ENCODE results near the gene MED31.
"Not testable (repeated sequence)": the region's sequence is repeated elsewhere in the genome, so short reads cannot be mapped to it uniquely, and the experiment has no call there.

MED31 gene

GRCh38 chr17:6651354-6651918, at the start of gene MED31, which contains the start of gene C17orf100:
Gene MED31, minus strand, starts transcription at chr17:6651605. Its CDS starts 77 bp downstream, at chr17:6651528.
Gene C17orf100, plus strand, starts transcription at chr17:6651762. Its CDS starts 152 bp downstream, at chr17:6651914.
- peak; percentile 97 for DNase-seq

GRCh38 chr17:6700948-6701307, 49.5 kb upstream of the MED31 start:
- no peak for DNase-seq

DNA sequence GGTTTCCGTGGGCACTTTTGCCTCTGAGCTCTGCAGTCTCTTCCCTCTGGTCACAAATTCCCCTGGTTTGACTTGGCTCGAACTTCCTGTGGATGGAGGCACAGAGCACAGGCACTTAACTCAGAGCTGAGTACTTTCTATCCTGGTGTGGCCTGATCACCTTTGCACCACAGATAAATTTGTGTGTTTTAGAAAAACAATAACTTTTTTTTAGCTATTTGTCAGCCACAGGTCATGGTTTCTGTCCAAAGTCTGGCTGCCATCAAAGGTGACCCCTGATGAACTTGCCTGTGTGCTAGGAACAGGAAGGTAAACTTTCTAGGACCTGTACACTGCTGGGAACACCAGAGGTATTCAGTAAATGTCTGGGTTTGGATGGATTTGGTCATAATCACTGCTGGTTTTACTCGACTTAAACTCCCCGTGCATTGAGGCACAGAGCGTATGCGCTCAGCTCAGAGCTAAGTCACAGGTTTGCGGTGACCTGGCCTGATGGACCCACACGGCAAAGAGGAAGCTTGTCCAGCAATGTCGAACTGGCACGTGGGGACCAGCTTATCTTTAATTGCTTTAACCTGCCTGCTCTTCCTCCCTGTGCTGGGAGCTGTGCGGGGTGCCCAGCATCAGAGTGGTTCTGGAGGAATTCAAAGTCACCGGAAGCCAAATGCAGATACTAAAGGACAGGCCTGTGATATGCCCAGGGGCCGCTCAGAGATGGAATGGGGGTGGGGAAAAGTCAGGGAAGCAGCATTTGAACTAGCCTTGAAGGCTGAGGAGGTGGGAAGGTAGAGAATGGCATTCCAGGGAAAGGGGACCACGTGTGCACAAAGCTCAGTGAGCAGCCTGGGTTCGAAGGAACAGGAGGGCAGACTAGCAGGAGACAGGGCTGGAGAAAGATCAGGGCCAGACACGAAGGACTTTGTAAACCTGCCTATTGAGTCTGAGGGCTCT, 48.9 kb upstream of the MED31 start:
- DNase-seq, result no peak

GRCh38 chr17:6698004-6698403, 46.6 kb upstream of the MED31 start:
- no peak for DNase-seq

GRCh38 chr17:6696906-6697305, 45.5 kb upstream of the MED31 start:
- no peak for DNase-seq

GRCh38 chr17:6695565-6695964, 44.2 kb upstream of the MED31 start:
- DNase-seq, result no peak

DNA sequence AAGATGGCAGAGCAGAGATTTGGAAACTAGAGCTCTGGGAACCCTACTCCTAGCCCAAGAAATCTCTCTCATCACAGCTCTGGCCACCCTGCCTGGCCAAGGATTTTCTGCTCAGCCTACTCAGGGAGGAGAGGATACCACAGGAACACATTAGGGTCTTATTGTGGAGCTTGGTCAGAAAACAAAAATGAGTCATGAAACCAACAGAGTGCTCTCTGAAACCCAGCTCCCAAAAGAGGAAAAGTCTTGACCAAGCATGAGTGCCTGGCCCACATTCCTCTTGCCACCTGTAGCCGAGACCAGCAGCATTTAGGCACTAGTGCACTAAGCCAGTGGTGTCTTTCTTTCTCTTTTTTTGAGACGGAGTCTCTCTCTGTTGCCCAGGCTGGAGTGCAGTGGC, 43.6 kb upstream of the MED31 start:
- DNase-seq, result no peak

DNA sequence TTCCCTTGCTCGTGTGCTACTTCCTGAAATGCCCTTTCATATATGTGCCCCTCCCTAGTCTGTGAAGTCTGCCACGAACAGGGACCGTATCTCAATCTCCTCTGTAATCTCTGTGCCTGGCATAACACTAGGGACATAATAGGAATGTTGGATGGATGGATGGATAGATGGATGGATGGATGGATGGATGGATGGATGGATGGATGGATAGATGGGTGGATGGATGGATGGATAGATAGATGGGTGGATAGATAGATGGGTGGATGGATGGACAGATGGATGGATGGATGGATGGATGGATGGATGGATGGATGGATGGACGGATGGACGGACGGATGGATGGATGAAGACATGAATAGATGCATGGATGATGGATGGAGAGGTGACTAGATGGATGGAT, 40.6 kb upstream of the MED31 start:
- DNase-seq, result not testable (repeated sequence)

GRCh38 chr17:6691546-6691945, 40.1 kb upstream of the MED31 start:
- no peak for DNase-seq

DNA sequence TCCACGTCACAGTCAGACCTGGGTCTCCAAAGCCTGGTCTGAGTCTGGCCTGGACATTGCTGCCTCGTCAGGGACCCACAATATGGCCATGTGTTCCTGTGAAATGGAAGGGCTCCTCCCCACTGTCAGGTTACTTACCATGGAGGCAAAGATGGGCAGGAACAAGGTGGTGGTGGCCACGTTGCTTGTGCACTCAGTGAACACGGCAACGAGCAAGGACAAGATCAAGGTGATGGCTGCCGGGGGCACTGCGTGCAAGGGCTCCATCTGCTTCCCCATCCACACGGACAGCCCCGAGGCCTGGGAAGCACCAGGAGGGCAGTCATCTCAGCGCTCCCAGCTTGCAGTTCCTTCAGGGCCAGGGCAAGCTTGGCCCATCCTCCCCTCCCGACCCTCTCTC, 39.2 kb upstream of the MED31 start:
- no peak for DNase-seq

- no peak for DNase-seq
Observed at GRCh38 chr17:6688944-6689343, 37.5 kb upstream of the MED31 start.

GRCh38 chr17:6686026-6686425, 34.6 kb upstream of the MED31 start:
- no peak for DNase-seq

DNA sequence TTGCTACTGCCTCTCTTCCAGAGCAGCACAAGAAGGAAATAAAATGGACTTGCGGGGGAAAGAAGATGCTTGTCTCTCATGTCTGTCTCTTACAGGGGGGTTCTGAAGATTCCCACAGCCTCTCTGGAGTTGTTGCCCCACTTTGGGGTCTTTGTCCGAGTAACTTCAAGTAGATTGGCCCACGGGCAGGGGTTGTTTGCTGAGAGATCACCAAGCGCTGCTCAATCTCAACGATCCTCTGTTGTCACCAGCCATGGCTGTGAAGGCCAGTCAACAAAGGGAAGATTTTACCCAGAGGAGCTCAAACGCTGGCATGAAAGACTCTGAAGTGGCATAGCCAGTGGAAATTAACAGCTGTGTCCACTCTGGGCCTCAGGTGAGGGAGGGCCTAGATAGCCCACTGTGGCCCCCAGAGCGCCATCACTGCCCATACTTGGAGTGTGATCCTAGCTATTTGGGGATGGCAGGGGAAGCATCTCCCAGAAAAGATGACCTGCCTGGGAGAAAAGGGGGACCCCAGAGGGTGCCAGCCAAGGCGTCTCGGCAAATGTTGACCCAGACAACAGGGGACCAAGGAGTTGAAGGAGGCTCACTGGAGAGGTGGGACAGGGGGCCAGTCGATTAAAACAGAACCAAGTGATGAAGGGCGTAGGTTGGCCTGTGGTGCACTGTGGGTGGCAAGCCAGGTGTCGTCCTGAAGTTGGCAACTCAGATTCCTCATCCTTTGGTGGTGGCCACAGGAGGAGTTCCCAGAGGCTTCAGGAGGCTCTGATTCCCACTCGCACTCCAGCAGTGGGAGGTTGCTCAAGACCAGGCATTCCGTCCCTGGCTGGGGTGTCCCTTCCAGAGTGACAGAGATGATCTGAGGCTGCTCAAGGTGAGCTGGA, 33.7 kb upstream of the MED31 start:
- no peak for DNase-seq

DNA sequence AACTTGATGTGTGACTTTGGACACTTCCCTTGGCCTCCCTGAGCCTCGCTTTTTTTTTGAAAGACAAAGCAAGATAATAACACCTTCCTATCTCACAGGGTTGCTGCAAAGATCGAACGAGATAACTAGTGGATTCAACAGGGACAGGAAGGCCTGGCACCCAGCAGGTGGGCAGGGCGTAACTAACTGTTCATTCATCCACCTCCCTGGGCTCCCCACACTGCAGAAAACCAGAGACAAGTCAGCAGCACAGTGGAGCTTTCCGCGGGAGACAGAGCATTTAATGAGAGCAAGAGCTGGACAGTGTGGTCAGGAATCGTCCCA, 33.0 kb upstream of the MED31 start:
- no peak for DNase-seq

- DNase-seq, result no peak
Observed at GRCh38 chr17:6683730-6684459, 32.5 kb upstream of the MED31 start.

DNA sequence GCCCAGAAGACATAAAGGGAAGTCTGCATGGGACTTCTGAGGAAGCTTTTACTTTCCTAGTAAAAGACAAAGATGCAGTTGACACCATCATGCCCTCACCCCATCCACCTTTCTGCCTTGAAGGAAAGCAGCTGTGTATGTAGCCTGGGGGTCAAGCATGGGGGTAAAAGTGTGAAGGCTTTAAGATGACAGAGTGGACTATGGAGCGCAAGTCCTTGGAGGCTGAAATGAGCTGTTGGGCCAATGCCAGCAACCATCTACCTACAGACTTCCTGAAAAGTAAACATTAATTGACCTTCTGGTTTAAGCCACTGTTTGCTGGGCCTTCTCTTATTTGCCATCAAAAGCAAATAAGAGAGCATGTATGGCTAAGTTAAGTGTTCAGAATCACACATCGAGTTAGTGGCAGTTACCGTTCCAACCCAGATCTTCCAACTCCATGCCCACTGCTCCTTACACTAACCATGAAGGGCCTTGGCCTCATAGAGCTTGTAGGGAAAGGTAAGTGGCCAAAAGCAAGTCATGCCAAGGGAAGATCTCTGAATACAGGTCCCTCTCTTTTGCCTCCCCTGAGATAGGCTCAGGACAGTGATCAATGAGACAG, 31.8 kb upstream of the MED31 start:
- DNase-seq, result no peak

DNA sequence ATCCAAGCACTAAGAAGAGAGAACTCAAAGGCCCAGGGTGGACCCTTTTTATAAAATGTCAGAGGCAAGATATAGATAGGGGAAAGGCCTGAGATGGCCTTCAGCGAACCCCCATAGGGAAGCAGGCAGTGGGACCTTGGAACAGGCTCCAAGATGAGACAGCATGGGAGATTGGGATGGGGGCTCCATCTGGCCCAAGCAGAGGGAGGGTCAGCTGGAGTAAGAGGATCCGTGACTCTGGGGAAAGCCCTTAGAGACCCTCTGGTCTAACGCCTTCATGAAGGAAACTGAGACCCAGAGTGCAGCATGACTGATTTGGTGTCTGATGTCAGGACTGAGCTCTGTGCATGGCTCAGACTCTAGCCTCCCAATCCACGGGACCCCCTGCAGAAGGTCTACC, 30.9 kb upstream of the MED31 start:
- DNase-seq, result no peak

DNA sequence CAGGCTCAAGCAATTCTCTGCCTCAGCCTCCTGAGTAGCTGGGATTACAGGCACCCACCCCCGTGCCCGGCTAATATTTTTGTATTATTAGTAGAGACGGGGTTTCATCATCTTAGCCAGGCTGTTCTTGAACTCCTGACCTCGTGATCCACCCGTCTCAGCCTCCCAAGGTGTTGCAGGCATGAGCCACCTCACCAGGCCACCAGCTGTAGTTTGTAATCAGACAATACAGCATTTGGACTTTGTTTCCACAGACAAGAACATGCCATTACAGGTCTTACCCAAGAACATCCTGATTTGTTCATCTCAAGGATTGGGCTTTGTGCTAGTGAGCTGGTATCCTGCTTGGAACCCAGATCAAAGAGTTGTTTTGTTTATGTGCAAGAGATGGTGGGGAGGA, 30.3 kb upstream of the MED31 start:
- no peak for DNase-seq

DNA sequence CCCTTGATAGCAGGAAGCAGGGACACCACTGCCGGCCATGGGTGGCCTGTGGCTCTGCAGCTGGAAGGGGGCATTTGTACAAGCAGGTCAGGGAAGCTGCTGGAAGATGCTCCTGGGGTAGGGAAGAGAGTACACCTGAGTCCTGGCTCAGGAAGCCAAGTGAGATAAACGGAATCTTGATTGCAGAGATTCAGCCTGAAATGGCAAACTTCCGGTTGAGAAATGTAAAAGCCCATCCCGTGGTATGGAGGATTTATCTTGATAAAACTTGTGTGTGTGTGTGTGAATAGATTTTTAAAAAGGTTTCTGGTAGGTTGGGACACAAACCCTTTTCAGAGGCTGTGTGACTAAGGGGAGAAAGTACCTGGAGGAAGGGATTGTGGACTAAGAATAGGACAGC, 29.8 kb upstream of the MED31 start:
- DNase-seq, result no peak

DNA sequence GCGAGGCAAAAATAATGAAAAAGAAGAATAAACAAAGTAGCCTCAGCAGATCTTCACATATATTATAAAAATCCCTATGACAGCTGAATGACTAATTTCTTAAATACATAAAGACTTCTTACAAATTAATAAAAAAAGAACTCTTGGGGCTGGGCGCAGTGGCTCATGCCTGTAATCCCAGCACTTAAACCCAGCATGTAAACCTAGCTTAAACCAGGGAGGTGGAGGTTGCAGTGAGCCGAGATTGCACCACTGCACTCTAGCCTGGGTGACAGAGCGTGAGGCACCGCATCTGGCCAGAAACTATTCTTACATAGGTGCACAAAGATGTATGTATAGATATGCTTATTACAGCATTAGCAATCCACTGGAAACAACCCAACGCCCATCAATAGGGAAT, 27.8 kb upstream of the MED31 start:
- no peak for DNase-seq

DNA sequence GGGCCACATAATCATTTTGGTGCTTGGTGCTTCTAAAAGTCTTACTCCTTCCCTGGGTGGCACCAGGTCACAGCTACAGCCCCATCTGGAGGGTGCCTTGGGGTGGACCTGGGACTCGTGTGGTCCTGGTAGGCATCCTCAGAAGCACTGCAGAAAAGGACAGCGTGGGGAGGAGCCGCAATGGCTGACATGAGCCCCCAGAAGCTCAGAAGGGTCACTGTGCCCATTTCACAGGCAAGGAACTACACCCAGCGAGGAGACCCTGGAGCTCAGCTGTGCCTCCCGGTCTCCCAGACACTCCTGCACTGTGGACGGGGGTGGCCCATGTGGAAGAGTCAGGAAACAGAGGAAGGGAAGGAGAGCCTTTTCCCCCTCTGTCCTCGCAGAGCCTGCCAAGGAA, 26.5 kb upstream of the MED31 start:
- no peak for DNase-seq

- no peak for DNase-seq
Observed at GRCh38 chr17:6677158-6677831, 25.9 kb upstream of the MED31 start.

Measured in CD4-positive, alpha-beta T cell treated with Interleukin-15 for 1 hour (primary cell).